HL-60/S4 (cell line): ENCODE measurements around the gene CACNA1C.

Source experiments
- in situ Hi-C: fragments of 300-500 bp; cut with MboI; formaldehyde crosslinking; loops from 2 replicates; pipeline ENCODE4 v1.14.3; 2022; ENCODE audit warnings: low sequenced_read_pairs

CACNA1C gene

DNA sequence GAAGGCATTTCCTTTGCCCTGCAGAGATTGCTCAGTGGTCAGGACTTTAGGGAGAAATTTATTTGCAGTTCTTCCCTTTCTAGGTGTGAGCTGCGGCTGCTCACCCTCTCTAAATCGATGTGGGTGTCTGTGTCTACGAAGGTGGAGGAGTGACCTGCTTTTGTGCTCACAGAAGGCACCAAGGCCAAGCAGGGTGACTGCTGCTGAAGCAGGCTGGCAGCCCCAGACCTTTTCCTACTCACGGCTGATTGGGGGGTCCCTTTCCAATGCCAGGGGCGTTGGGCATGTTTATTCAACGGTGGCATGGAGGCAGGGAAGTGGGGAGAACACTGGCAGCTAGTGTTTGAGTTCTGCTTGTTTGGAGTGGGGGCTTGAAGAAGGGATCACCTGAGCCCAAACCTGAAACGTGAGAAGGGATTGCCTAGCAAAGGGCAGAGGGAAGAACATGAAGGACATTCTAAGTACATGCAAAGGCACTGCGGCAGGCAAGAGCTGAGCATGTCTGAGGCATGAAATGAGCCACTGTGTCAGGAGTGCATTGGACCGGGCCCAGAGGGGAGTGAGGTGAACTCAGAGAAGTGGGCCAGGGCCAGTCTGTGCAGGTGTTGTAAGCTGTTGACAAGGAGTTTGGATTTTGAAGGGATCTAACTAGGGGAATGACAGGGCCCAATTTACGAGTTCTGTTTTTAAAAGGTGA, 56.3 kb downstream of the CACNA1C start:
- in situ Hi-C loops: no loop called here

DNA sequence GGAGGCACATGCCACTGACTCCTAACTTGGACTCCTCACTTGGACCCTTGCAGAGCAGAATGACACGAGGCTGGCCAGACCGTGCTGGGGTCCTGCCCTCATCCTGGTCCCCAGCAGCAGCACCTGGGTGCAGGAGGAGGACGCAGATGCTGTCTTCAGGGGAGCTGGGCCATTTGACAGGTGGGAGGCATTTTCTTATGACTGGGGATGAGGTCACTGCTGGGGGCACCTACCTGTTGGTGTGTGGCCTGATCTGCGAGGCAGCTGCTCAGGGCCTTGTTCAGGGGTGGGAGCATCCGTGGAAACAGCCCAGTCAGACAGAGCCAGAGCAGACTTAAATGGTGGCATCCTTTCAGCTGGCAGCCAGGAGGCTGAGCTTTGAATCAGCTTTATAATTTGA, 57.3 kb downstream of the CACNA1C start:
- in situ Hi-C loops: no loop called here

- in situ Hi-C loops: no loop called here
These were observed 58.2 kb downstream of the CACNA1C start for GRCh38 chr12:2110849-2111566.

GRCh38 chr12:2111826-2112225, 59.0 kb downstream of the CACNA1C start:
- in situ Hi-C loops: no loop called here

DNA sequence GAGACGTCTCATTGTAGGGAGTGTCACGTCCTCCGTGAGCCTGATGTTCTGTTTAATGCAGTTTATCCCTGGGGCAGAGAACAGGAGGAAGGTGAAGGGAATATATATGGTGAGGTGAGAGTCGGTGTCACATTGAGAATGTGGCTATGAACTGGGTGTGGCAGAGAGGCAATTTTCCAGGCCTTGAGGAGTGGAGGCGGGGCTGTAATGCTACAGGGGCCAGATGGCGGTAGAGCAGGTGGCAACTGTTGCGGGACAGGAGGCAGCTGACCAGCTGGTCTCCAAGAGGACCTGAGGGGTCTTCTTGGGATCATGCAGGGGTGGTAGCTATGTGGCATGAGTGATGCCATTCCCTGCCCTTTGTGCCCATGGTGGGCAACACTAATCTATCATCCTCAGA, 59.6 kb downstream of the CACNA1C start:
- in situ Hi-C loops: no loop called here

DNA sequence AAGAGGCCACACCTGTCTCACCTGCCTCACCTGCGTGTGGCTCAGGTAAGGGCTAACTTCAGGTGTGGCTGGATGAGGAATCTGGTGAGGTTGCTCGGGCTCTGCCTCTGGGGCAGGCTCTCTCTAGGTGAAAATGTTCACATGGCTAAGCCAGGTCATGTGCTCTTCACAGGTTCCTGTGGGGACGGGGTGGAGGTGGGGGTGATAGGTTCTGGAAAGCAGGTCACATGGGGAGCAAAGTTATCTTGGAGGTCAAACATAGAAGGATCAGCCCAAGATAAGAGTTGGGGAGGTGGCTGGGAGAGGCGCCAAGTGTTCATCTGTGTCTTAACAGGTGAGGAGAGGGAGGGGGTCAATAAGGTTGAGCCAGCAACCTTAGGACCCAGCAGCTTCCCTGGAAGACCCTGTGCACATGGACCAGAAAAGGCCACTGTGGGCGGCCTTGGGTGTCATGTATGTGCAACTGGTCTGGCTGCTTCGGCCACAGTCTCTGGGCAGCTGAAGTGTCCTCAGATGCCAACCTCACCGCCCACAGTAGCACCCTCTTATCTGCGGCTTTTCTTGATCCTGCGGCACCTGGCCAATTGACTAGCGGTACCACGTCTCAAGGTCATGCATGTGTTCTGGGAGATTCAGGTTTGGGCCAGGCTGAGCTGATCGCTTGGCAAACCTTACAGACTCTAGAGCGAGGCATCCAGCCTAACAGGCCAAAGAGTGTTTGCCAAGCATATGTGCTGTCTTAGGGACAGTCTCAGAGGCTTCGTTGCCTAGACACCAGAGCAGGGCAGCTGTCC, 60.5 kb downstream of the CACNA1C start:
- in situ Hi-C loops: no loop called here

GRCh38 chr12:2114071-2114470, 61.3 kb downstream of the CACNA1C start:
- in situ Hi-C loops: no loop called here

DNA sequence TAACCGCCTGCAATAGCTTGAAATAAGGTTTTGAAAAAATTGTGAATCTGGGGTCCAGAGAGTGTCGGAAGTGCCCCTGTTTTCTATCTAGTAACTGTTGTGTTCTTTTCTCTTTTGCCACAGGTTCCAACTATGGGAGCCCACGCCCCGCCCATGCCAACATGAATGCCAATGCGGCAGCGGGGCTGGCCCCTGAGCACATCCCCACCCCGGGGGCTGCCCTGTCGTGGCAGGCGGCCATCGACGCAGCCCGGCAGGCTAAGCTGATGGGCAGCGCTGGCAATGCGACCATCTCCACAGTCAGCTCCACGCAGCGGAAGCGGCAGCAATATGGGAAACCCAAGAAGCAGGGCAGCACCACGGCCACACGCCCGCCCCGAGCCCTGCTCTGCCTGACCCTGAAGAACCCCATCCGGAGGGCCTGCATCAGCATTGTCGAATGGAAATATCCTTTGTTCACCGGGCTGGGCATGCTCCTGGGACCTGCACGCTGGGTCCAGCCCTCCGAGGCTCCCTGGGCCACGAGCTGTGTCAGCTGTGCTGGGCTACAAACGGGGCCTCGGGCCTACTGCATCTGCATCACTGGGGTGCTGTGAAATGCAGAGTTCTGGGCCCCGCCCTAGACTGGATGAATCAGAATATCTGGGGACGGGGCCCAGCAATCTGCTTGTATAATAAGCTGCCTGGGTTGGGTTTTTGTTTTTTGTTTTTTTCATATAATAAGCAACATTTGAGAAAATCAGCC, 62.5 kb downstream of the CACNA1C start:
- in situ Hi-C loops: no loop called here

DNA sequence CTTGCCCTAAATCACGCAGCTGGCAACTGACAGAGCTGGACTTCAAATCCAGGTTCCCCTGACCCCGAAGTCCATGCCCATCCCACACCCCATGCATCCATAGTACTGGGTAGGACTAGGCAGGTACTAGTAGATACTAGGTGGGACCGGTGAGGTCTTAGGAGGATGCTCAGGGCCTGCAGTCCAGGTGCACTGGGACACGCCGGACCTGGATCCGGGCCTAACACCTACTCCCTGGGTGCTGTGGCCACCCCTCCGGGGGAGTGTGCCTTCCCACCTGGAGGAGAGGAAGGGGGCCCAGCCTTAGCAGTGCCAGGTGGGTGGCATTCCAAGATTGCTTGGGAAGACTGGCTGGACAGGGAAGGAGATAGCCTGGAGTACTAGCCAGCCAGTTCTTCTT, 64.8 kb downstream of the CACNA1C start:
- in situ Hi-C loops: no loop called here

GRCh38 chr12:2118061-2118460, 65.3 kb downstream of the CACNA1C start:
- in situ Hi-C loops: no loop called here

DNA sequence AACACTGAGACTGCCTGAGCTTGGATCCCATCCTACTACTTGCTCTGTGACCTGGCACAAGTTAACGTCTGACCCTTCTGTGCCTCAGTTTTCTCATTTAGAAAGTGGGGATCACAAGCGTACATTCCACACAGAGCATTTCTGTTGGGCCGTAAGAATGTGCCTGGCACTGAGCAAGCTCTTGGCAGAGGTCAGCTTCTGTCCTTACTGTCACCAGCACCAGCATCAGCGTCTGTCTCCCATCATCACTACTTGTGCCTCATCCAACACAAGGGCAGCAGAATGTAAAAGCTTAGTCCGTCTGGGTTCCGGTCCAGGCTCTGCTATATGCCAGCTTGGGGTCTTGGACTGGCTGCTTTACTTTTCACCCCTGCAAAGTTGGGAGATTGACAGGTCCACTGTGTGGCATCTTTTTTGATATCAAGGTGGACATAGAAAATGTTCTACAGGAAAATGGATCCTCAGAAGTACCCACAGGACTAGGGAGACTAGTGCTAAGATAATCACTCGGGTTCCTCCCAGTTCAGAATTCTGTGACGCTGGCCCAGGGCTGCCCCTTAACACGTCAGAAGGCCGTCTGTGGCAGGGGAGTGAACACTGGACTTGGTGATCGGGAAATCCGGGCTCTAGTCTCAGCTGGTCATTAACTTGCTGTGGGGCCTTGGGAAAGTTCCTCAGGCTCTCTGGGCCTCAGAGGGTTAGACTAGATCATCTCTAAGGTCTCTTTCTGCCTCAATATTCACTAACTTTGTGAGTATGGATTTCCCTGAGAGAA, 65.9 kb downstream of the CACNA1C start:
- in situ Hi-C loops: no loop called here

- in situ Hi-C loops: no loop called here
These were observed 66.5 kb downstream of the CACNA1C start for GRCh38 chr12:2119266-2119665.

- in situ Hi-C loops: no loop called here
These were observed 68.4 kb downstream of the CACNA1C start for GRCh38 chr12:2120982-2121758.

DNA sequence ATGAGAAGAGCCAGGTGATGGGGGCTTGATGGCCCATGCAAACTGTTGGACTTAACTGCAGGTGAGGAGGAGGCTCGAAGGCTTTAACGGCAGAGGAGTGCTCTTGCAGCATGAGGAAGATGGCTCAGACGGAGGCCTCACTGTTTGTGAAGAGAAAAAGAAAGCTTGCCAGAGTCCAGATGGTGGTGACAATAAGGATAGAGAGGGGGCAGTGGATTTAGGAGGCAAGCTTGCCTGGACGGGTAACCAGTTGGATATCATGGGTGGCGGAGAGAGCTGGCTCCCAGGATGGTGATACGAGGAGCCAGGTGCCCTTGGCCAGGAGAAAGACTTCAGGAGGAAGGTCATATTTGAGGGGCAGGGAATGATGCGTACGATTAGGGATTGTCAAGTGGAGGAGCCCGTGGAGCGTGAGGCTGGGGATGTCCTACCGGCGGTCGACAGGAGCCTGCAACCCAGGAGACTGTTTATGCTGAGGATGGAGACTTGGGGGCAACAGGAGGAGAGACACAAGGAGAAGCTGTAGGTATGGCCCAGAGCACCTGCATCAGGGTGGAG, 71.8 kb downstream of the CACNA1C start:
- in situ Hi-C loops: no loop called here

DNA sequence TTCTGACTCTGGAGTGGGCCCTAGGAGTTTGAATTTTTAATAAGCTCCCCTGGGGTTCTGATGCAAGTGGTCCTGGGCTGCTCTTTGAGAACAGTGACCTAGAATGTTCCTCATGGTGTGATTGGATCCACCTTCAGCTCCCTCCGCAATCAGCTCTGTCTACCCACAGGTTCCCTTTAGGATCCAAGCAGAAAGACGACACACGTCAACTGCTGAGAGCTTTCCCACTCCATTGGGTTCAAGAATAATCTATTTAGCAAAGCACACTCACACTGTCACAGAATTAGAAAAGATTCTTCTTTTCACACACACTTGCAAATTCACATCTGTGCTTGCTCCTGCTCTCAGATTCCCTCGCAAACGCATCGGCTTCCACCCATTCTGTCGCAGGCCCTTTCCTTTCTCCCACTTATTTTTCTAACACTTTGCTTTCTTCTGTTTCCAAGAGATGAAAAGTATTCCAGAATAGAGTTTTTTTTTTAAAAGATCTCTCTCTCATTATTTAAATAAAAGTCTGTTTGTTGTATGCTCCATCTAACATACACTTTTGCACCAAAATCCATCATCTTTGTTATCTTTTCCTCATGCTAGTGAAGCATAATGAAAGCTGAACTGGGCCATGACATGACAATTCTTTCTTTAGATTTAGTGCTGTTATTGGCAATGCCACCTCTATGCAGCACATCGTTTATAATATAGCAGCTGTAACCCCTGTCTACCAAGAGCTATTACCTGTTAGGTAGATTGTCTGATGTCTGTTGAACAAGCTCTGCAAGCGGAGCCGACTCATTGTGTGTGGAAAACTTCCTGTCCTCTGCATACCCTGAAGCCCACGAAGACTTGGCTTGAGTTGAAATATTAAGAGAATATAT, 73.1 kb downstream of the CACNA1C start:
- in situ Hi-C loops: no loop called here

- in situ Hi-C loops: no loop called here
These were observed 74.1 kb downstream of the CACNA1C start for GRCh38 chr12:2126676-2127406.

GRCh38 chr12:2129076-2129475, 76.3 kb downstream of the CACNA1C start:
- in situ Hi-C loops: no loop called here
